Stimulated activated CD4-positive, alpha-beta T cell treated with anti-CD3 and anti-CD28 coated beads, Interleukin-12 subunit alpha, Interleukin-12 subunit beta, amount 100 ng/mL, for 48 hours (primary cell): ENCODE results near the gene SASS6.
"Not testable (repeated sequence)": the region's sequence is repeated elsewhere in the genome, so short reads cannot be mapped to it uniquely, and the experiment has no call there.

Experiments
- DNase-seq, 3 donors: peaks; one replicate each; pipeline ENCODE4 v3.0.0-alpha.2; 2020; ENCODE audit warnings: low read depth in 2 of 3, low spot score in 1 of 3

The SASS6 gene

GRCh38 chr1:100050139-100050538, 82.6 kb downstream of the SASS6 start:
- no peak for DNase-seq

GRCh38 chr1:100047235-100047708, 85.5 kb downstream of the SASS6 start:
- not testable (repeated sequence) for DNase-seq

GRCh38 chr1:100045206-100045605, 87.5 kb downstream of the SASS6 start:
- no peak for DNase-seq

- no peak for DNase-seq
These were observed 93.1 kb downstream of the SASS6 start for GRCh38 chr1:100039591-100039990.

- peak; percentile 69 to 81 (median 71) for DNase-seq
These were observed 94.0 kb downstream of the SASS6 start for GRCh38 chr1:100038660-100039287.

GRCh38 chr1:100037927-100038659, 94.6 kb downstream of the SASS6 start:
- DNase-seq = peak; percentile 70 to 88 (median 81)

GRCh38 chr1:100037656-100037926, 95.1 kb downstream of the SASS6 start:
- DNase-seq = no peak

GRCh38 chr1:100036718-100037655, 95.7 kb downstream of the SASS6 start:
- DNase-seq = no peak

- DNase-seq = no peak
These were observed 97.5 kb downstream of the SASS6 start for GRCh38 chr1:100035214-100035613.

GRCh38 chr1:100034470-100034869, 98.3 kb downstream of the SASS6 start:
- DNase-seq = no peak
